ENCODE results near the gene FGFBP2. TPM values are rescaled to one million over a fixed set of nuclear protein-coding genes. Genes with fewer than 3 reads are reported as not detected.

The FGFBP2 gene
- total and polyA plus RNA-seq, 7 donors = 1.8 to 17.1 (median 3.9) TPM

DNA sequence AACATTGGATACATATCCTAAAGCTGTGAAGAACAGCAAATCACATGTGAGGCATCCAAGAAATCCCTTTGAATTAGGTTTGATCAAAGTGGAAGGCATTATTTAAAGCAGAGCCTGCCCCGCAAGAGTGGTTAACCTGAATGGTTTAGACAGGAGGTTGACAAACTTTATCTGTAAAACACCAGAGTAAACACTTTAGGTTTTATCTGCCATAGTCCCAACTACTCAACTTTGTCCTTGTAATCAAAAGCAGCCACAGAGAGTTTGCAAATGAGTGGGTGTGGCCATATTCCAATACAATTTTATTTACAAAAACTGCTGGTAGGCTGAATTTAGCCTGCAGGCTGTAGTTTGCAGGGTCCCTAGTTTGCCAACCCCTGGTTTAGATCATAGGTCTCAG lies 25.2 kb upstream of the FGFBP2 start:
- Histone ChIP-seq H3K36me3 (no peaks in the 10 kb centered on the region), H3K9me3 (no peaks in the 10 kb centered on the region), H3K27me3 (no peaks in the 10 kb centered on the region), H3K4me1 (no peaks in the 10 kb centered on the region), H3K4me3 (no peak overlapping the region), H3K27ac (no peak overlapping the region)
- intact Hi-C loops (cut with DNase I) = no loop called here
- DNase-seq = no peak
- TF ChIP-seq POLR2AphosphoS5 (IDR thresholded peaks at IDR 0.05) = no peak
- no peak for TF ChIP-seq EP300 (IDR thresholded peaks at IDR 0.05)
- TF ChIP-seq POLR2A (IDR thresholded peaks at IDR 0.05) = no peak
- TF ChIP-seq, protein P1, sequence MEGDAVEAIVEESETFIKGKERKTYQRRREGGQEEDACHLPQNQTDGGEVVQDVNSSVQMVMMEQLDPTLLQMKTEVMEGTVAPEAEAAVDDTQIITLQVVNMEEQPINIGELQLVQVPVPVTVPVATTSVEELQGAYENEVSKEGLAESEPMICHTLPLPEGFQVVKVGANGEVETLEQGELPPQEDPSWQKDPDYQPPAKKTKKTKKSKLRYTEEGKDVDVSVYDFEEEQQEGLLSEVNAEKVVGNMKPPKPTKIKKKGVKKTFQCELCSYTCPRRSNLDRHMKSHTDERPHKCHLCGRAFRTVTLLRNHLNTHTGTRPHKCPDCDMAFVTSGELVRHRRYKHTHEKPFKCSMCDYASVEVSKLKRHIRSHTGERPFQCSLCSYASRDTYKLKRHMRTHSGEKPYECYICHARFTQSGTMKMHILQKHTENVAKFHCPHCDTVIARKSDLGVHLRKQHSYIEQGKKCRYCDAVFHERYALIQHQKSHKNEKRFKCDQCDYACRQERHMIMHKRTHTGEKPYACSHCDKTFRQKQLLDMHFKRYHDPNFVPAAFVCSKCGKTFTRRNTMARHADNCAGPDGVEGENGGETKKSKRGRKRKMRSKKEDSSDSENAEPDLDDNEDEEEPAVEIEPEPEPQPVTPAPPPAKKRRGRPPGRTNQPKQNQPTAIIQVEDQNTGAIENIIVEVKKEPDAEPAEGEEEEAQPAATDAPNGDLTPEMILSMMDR (IDR thresholded peaks at IDR 0.05) = no peak
- 8 to 61% methylated on average over 1 of the region's 1 CpG for WGBS, 2 donors

- no peak for DNase-seq
- Histone ChIP-seq H3K9me3 (no peaks in the 10 kb centered on the region), H3K36me3 (no peaks in the 10 kb centered on the region), H3K27me3 (no peaks in the 10 kb centered on the region), H3K4me3 (no peak overlapping the region), H3K4me1 (no peaks in the 10 kb centered on the region), H3K27ac (no peak overlapping the region)
- intact Hi-C loops (cut with DNase I) = no loop called here
- TF ChIP-seq, protein P1 (IDR thresholded peaks at IDR 0.05) = no peak
- TF ChIP-seq EP300 (IDR thresholded peaks at IDR 0.05) = no peak
- no peak for TF ChIP-seq POLR2AphosphoS5 (IDR thresholded peaks at IDR 0.05)
- no peak for TF ChIP-seq POLR2A (IDR thresholded peaks at IDR 0.05)
- WGBS, 2 donors = 72 to 83% methylated on average over 5 of the region's 5 CpGs
Measured at GRCh38 chr4:15986907-15987306, 23.9 kb upstream of the FGFBP2 start.

GRCh38 chr4:15983610-15984009 lies 20.6 kb upstream of the FGFBP2 start:
- TF ChIP-seq, protein P1 (IDR thresholded peaks at IDR 0.05) = no peak
- no peak for TF ChIP-seq POLR2A (IDR thresholded peaks at IDR 0.05)
- no peak for TF ChIP-seq POLR2AphosphoS5 (IDR thresholded peaks at IDR 0.05)
- TF ChIP-seq EP300 (IDR thresholded peaks at IDR 0.05) = no peak
- intact Hi-C loops (cut with DNase I) = no loop called here
- WGBS, 2 donors = 89 to 95% methylated on average over 2 of the region's 2 CpGs
- H3K4me3 ChIP-seq = no peak overlapping the region
- no peak overlapping the region for H3K27ac ChIP-seq
- no peaks in the 10 kb centered on the region for H3K27me3 ChIP-seq
- H3K9me3 ChIP-seq = no peaks in the 10 kb centered on the region
- no peaks in the 10 kb centered on the region for H3K36me3 ChIP-seq
- no peaks in the 10 kb centered on the region for H3K4me1 ChIP-seq
- DNase-seq = no peak

DNA sequence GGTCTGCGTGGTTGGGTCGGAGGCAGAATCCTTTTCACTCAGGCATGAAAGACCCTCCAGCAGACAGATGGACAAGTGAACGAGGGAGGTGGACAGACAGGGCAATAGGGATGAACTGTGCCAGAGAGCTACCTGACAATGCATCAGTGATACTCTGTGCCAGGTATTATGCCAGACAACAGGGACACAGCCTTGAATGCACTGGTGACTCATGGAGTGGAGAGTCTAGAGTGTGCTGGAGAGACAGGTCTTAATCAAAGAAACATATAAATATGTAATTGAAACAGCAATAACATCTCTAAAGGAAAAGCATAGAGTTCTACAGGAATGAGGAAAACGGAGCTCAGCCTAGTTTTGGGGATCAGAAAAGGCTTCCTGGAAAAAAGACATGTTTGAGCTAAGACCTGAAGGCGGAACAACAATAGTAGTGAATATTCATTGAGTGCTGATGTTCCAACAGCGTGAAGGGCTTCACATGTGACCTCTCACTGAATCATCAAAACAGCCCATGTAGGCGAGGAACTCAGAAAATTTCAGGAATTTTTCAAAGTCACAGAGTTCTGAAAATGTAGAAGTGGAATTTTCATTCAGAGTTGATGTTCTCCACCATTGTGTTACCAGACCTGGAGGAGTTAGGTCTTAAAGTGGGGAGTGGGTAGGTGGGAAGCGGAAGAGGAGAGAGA lies 20.0 kb upstream of the FGFBP2 start:
- no peaks in the 10 kb centered on the region for H3K36me3 ChIP-seq
- H3K27me3 ChIP-seq = no peaks in the 10 kb centered on the region
- DNase-seq = no peak
- WGBS, 2 donors = 94% methylated on average over 8 of the region's 8 CpGs
- H3K4me1 ChIP-seq = no peaks in the 10 kb centered on the region
- no peak for TF ChIP-seq EP300 (IDR thresholded peaks at IDR 0.05)
- TF ChIP-seq, protein P1 (IDR thresholded peaks at IDR 0.05) = no peak
- TF ChIP-seq POLR2A (IDR thresholded peaks at IDR 0.05) = no peak
- TF ChIP-seq POLR2AphosphoS5 (IDR thresholded peaks at IDR 0.05) = no peak
- H3K27ac ChIP-seq = no peak overlapping the region
- H3K4me3 ChIP-seq = no peak overlapping the region
- intact Hi-C loops (cut with DNase I) = no loop called here
- no peaks in the 10 kb centered on the region for H3K9me3 ChIP-seq
